ENCODE measurements around the gene SIPA1L3.

The SIPA1L3 gene

DNA sequence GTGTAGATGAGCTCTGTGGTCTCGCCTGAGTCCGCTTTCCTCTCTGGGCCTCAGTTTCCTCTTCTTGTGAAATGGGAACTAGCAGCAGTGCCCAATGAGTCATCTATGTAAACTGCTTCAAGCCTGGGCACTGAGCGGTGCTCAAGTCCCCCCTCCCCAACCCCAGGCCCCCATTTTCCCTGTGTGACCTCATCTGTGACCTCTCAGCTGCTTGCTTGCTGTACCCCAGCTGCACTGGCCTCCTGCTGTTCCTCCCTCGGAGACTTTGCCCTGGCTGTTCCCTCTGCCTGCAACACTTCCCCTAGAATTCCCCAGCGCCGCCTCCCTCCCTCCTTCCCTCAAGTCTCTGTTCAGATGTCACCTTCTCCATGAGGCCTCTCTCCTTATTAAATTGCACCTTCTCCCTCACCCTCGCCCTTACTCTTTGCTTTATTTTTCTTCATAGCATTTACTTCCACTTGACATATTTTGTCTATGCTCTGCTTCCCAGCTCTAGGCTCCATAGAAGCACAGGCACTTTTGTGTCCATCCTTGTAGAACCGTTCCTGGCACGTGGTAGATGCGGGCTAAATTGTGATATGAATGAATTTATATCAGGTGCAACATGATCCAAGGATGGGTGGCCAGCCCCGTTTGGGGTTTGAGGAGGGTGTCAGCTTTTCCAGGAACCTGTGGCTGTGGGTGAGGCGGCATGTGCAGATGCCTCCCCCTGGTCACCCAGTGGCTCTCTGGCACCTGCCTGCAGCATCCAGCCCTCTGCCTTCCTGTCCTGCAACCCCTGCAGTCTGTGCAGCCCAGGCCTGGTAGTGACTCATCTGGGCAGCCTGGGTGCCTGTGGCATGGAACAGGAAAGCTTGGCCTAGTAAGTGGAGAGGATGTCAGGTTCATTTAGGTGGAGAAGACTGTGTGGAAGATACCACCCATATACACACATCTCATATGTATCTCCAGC, 26.3 kb downstream of the SIPA1L3 start:
- no peak overlapping the region for H3K9ac ChIP-seq (ENCODE audit: low read depth, low read length)
- no peaks in the 10 kb centered on the region for H3K27me3 ChIP-seq (ENCODE audit: control insufficient read depth, insufficient read depth, low read length)
- H3K4me3 ChIP-seq (ENCODE audit: low read depth, low read length) = peak overlapping the region; percentile 43; the same call in 1 of the 2 replicates
- peaks cover 9% of the 10 kb centered on the region; the same call in 1 of the 2 replicates for H3K36me3 ChIP-seq (ENCODE audit: control insufficient read depth, insufficient read depth, low read length)
- peak overlapping the region; percentile 95 for H3K27ac ChIP-seq (ENCODE audit: low read depth, low read length)
- peaks cover 48% of the 10 kb centered on the region for H3K4me1 ChIP-seq (ENCODE audit: control insufficient read depth, insufficient read depth, low read length)
- peaks cover 6% of the 10 kb centered on the region for H3K9me3 ChIP-seq (ENCODE audit: control insufficient read depth, insufficient read depth, low read length)

DNA sequence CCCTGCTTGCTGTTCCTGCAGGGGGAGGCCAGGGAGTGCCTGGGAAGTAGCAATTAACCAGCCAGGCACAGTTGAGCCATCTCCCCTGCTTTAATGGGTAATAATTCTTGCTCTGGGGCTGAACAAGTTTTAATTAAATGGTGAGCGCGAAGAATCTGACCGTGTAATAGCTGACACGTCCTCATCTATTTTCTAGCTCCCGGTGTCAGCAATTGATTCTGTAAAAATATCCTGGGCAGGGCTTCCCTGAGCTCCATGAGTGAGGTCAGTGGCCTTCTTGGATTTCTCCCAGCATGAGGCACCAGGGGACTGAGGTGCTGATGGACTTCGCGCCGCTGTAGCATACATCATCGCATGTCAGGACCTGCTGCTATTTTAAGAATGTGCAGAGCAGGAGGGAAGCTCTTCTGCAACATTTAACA, 26.9 kb downstream of the SIPA1L3 start:
- Histone ChIP-seq H3K4me3 (ENCODE audit: low read depth, low read length) (no peak overlapping the region), H3K9me3 (ENCODE audit: control insufficient read depth, insufficient read depth, low read length) (peaks cover 6% of the 10 kb centered on the region), H3K36me3 (ENCODE audit: control insufficient read depth, insufficient read depth, low read length) (peaks cover 9% of the 10 kb centered on the region; the same call in 1 of the 2 replicates), H3K4me1 (ENCODE audit: control insufficient read depth, insufficient read depth, low read length) (peaks cover 42% of the 10 kb centered on the region), H3K27ac (ENCODE audit: low read depth, low read length) (peak overlapping the region; percentile 23), H3K9ac (ENCODE audit: low read depth, low read length) (no peak overlapping the region), H3K27me3 (ENCODE audit: control insufficient read depth, insufficient read depth, low read length) (no peaks in the 10 kb centered on the region)

DNA sequence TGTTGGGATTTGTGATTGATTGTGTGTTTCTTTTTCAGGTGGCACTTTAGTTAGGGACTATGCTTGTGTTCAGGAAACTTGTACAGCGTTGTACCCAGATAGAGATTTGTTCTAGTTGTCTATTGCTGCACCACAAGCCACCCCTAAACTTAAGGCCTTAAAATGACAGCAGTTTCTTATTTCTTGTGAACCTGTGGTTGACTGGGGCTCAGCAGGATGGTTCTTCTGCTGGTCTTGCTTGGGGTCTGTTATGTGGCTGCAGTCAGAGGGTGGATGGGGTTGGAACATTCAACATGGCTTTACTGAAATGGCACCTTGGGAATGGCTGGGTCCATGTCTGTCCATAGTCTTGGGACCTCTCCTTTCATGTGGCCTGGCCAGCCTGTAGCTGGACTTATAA, 28.3 kb downstream of the SIPA1L3 start:
- no peaks in the 10 kb centered on the region for H3K27me3 ChIP-seq (ENCODE audit: control insufficient read depth, insufficient read depth, low read length)
- no peak overlapping the region for H3K27ac ChIP-seq (ENCODE audit: low read depth, low read length)
- no peak overlapping the region for H3K4me3 ChIP-seq (ENCODE audit: low read depth, low read length)
- peaks cover 9% of the 10 kb centered on the region; the same call in 1 of the 2 replicates for H3K36me3 ChIP-seq (ENCODE audit: control insufficient read depth, insufficient read depth, low read length)
- H3K9ac ChIP-seq (ENCODE audit: low read depth, low read length) = no peak overlapping the region
- H3K4me1 ChIP-seq (ENCODE audit: control insufficient read depth, insufficient read depth, low read length) = peaks cover 32% of the 10 kb centered on the region
- peaks cover 6% of the 10 kb centered on the region for H3K9me3 ChIP-seq (ENCODE audit: control insufficient read depth, insufficient read depth, low read length)

GRCh38 chr19:37936166-37936565, 29.2 kb downstream of the SIPA1L3 start:
- Histone ChIP-seq H3K4me3 (ENCODE audit: low read depth, low read length) (no peak overlapping the region), H3K27me3 (ENCODE audit: control insufficient read depth, insufficient read depth, low read length) (no peaks in the 10 kb centered on the region), H3K9me3 (ENCODE audit: control insufficient read depth, insufficient read depth, low read length) (peaks cover 6% of the 10 kb centered on the region), H3K27ac (ENCODE audit: low read depth, low read length) (no peak overlapping the region), H3K36me3 (ENCODE audit: control insufficient read depth, insufficient read depth, low read length) (peaks cover 9% of the 10 kb centered on the region; the same call in 1 of the 2 replicates), H3K4me1 (ENCODE audit: control insufficient read depth, insufficient read depth, low read length) (peaks cover 30% of the 10 kb centered on the region), H3K9ac (ENCODE audit: low read depth, low read length) (no peak overlapping the region)

- H3K9me3 ChIP-seq (ENCODE audit: control insufficient read depth, insufficient read depth, low read length) = peaks cover 6% of the 10 kb centered on the region
- H3K4me1 ChIP-seq (ENCODE audit: control insufficient read depth, insufficient read depth, low read length) = peaks cover 23% of the 10 kb centered on the region
- H3K27ac ChIP-seq (ENCODE audit: low read depth, low read length) = no peak overlapping the region
- H3K9ac ChIP-seq (ENCODE audit: low read depth, low read length) = no peak overlapping the region
- peaks cover 9% of the 10 kb centered on the region; the same call in 1 of the 2 replicates for H3K36me3 ChIP-seq (ENCODE audit: control insufficient read depth, insufficient read depth, low read length)
- no peak overlapping the region for H3K4me3 ChIP-seq (ENCODE audit: low read depth, low read length)
- no peaks in the 10 kb centered on the region for H3K27me3 ChIP-seq (ENCODE audit: control insufficient read depth, insufficient read depth, low read length)
These were observed 29.9 kb downstream of the SIPA1L3 start for GRCh38 chr19:37936886-37937285.

- H3K4me1 ChIP-seq (ENCODE audit: control insufficient read depth, insufficient read depth, low read length) = peaks cover 11% of the 10 kb centered on the region
- no peak overlapping the region for H3K27ac ChIP-seq (ENCODE audit: low read depth, low read length)
- H3K36me3 ChIP-seq (ENCODE audit: control insufficient read depth, insufficient read depth, low read length) = peaks cover 9% of the 10 kb centered on the region; the same call in 1 of the 2 replicates
These were observed 31.3 kb downstream of the SIPA1L3 start for GRCh38 chr19:37938353-37938752.

GRCh38 chr19:37941782-37942515, 34.9 kb downstream of the SIPA1L3 start:
- H3K4me1 ChIP-seq (ENCODE audit: control insufficient read depth, insufficient read depth, low read length) = no peaks in the 10 kb centered on the region
- H3K36me3 ChIP-seq (ENCODE audit: control insufficient read depth, insufficient read depth, low read length) = no peaks in the 10 kb centered on the region
- H3K9me3 ChIP-seq (ENCODE audit: control insufficient read depth, insufficient read depth, low read length) = no peaks in the 10 kb centered on the region
- no peak overlapping the region for H3K9ac ChIP-seq (ENCODE audit: low read depth, low read length)
- no peak overlapping the region for H3K4me3 ChIP-seq (ENCODE audit: low read depth, low read length)
- no peak overlapping the region for H3K27ac ChIP-seq (ENCODE audit: low read depth, low read length)
- H3K27me3 ChIP-seq (ENCODE audit: control insufficient read depth, insufficient read depth, low read length) = no peaks in the 10 kb centered on the region

More at GRCh38 chr19:37938353-37938752, 31.3 kb downstream of the SIPA1L3 start:
- no peak overlapping the region for H3K9ac ChIP-seq (ENCODE audit: low read depth, low read length)
- H3K9me3 ChIP-seq (ENCODE audit: control insufficient read depth, insufficient read depth, low read length) = peaks cover 6% of the 10 kb centered on the region
- H3K4me3 ChIP-seq (ENCODE audit: low read depth, low read length) = no peak overlapping the region
- H3K27me3 ChIP-seq (ENCODE audit: control insufficient read depth, insufficient read depth, low read length) = no peaks in the 10 kb centered on the region

GRCh38 chr19:37942516-37942902, 35.5 kb downstream of the SIPA1L3 start:
- Histone ChIP-seq H3K9me3 (ENCODE audit: control insufficient read depth, insufficient read depth, low read length) (no peaks in the 10 kb centered on the region), H3K4me1 (ENCODE audit: control insufficient read depth, insufficient read depth, low read length) (no peaks in the 10 kb centered on the region), H3K27me3 (ENCODE audit: control insufficient read depth, insufficient read depth, low read length) (no peaks in the 10 kb centered on the region), H3K27ac (ENCODE audit: low read depth, low read length) (no peak overlapping the region), H3K4me3 (ENCODE audit: low read depth, low read length) (no peak overlapping the region), H3K36me3 (ENCODE audit: control insufficient read depth, insufficient read depth, low read length) (no peaks in the 10 kb centered on the region), H3K9ac (ENCODE audit: low read depth, low read length) (no peak overlapping the region)

- H3K27ac ChIP-seq (ENCODE audit: low read depth, low read length) = no peak overlapping the region
- no peaks in the 10 kb centered on the region for H3K9me3 ChIP-seq (ENCODE audit: control insufficient read depth, insufficient read depth, low read length)
- no peaks in the 10 kb centered on the region for H3K27me3 ChIP-seq (ENCODE audit: control insufficient read depth, insufficient read depth, low read length)
- H3K36me3 ChIP-seq (ENCODE audit: control insufficient read depth, insufficient read depth, low read length) = no peaks in the 10 kb centered on the region
- no peak overlapping the region for H3K4me3 ChIP-seq (ENCODE audit: low read depth, low read length)
- H3K4me1 ChIP-seq (ENCODE audit: control insufficient read depth, insufficient read depth, low read length) = no peaks in the 10 kb centered on the region
- no peak overlapping the region for H3K9ac ChIP-seq (ENCODE audit: low read depth, low read length)
These were observed 36.5 kb downstream of the SIPA1L3 start for GRCh38 chr19:37943480-37943879.

DNA sequence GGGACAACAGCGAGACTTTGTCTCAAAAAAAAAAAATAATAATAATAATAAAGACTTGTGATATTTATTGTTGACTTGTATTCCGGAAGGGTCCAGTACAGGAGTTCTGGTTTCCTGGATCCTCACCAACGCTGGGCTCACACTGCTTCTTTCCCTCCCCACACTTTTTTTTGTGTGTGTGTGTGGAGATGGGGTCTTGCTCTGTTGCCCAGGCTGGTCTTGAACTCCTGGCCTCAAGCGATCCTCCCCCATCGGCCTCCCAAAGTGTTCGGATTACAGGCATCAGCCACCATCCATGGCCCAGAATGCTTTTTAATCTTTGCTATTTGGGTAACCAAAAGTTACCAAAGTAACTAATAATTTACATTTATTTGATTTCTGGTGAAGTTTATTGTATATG, 39.1 kb downstream of the SIPA1L3 start:
- Histone ChIP-seq H3K4me1 (ENCODE audit: control insufficient read depth, insufficient read depth, low read length) (no peaks in the 10 kb centered on the region), H3K27ac (ENCODE audit: low read depth, low read length) (no peak overlapping the region)

DNA sequence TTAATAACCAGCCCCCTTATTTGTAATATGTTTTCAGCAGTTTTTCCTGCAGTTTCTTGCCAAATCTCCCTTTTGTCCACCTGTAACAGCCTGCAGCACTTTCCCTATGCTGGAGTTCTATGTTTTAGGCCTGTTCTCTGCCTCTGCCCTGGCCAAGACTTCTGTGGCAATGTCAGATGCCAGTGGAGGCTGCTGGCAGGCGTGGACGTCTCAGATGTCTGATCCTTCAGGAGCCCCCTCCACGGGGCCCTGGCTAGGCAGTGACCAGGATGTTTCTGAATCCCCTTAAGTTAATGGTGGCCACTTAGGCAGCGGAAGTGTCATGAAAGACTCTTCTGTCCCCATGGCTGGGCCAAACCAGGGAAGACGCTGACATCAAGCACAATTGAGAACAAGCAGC, 40.8 kb downstream of the SIPA1L3 start:
- Histone ChIP-seq H3K9me3 (ENCODE audit: control insufficient read depth, insufficient read depth, low read length) (no peaks in the 10 kb centered on the region), H3K27ac (ENCODE audit: low read depth, low read length) (no peak overlapping the region), H3K27me3 (ENCODE audit: control insufficient read depth, insufficient read depth, low read length) (no peaks in the 10 kb centered on the region), H3K9ac (ENCODE audit: low read depth, low read length) (no peak overlapping the region), H3K36me3 (ENCODE audit: control insufficient read depth, insufficient read depth, low read length) (no peaks in the 10 kb centered on the region), H3K4me3 (ENCODE audit: low read depth, low read length) (no peak overlapping the region), H3K4me1 (ENCODE audit: control insufficient read depth, insufficient read depth, low read length) (no peaks in the 10 kb centered on the region)

More for the DNA sequence above, 39.1 kb downstream of the SIPA1L3 start:
- no peaks in the 10 kb centered on the region for H3K9me3 ChIP-seq (ENCODE audit: control insufficient read depth, insufficient read depth, low read length)
- H3K27me3 ChIP-seq (ENCODE audit: control insufficient read depth, insufficient read depth, low read length) = no peaks in the 10 kb centered on the region
- no peak overlapping the region for H3K4me3 ChIP-seq (ENCODE audit: low read depth, low read length)
- no peak overlapping the region for H3K9ac ChIP-seq (ENCODE audit: low read depth, low read length)
- H3K36me3 ChIP-seq (ENCODE audit: control insufficient read depth, insufficient read depth, low read length) = no peaks in the 10 kb centered on the region
